ENCODE data around the gene C8B.

C8B gene

DNA sequence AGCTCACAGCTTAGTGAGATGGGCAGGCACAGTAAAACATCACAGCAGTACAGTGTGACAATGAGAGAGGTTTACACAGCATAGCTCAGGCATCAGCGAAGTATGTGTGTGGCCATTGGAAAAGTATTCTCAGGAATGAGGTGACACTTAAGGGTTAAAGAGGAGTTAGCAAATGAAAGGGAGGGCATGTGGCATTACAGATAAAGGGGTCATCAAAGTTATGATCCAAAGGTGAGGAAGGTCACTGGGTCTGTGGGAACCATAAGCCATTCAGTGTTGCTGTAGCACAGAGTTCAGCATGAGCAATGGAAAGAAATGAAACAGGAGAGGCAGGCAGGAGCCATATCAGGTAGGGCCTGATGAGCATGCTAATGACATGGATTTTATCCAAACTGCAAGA lies 4.5 kb upstream of the C8B start:
- DNase-seq: no peak

DNA sequence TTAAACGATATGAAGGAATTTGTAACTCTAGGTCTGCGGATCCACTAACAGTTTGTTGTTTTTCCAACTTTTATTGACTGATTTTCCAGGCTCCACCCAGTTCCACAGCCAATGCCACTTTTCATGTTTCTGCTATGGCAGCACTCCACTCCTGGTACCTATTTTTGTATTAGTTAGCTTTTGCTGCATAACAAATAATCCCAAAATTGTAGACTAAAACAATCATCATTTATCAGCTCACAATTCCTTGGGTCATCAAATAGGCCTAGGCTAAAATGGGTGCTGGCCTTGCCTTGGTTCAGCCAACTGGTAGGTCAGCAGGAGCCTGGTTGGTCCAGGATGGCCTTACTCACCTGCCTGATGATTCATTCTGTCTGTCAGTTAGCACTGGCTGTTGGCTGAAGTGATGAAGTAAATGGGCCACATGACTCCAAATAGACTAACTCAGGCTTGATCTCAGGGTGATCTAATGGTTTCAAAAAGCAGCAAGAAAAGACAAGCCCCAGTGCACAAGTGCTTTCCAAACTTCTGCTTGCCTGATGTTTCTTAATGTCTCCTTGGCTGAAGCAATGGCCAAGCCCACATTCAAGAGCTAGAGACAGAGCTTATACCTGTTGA lies 3.2 kb upstream of the C8B start:
- DNase-seq: no peak

DNA sequence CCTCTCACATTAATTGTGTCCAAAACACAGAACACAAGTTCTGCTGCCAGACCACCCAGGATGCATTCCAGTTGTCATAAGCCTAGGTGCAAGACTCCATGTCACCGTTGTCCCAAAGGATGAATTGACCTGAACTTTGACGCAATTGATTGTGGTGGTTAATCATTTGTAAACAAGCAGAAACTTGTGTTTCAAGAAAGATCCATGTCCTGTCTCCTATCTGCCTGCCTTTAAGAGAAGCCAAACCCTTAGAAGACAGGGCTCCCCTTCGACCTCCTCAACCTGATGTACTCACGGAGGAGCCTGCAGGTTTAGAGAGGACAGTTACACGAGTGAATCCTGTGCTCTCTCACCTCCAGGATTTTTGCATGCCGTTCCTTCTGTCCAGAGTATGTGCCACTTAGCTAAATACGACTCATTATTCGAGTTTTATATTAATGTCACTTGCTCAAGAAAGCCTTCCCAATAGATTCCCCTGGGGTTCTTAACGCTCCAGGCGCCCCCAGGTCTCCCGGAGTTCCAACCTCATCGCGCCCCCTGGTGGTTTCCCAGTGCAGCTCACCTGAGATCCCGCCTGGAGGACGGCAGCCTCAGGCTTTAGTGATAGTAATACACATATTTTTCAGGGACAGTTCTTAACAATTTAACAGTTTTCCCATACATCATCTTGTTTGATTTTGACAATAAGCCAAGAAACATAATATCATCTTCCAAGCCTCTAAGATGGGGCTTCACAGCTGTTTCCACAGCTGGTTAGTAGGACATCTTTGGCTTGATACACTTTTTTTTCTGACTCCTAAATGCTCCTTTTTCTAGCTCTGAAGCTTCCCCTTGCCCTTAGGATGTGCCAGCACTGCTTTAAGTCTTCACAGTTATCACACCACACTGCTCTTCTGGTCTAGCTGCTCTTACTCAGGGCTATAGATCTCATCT lies 2.4 kb upstream of the C8B start:
- DNase-seq: no peak

DNA sequence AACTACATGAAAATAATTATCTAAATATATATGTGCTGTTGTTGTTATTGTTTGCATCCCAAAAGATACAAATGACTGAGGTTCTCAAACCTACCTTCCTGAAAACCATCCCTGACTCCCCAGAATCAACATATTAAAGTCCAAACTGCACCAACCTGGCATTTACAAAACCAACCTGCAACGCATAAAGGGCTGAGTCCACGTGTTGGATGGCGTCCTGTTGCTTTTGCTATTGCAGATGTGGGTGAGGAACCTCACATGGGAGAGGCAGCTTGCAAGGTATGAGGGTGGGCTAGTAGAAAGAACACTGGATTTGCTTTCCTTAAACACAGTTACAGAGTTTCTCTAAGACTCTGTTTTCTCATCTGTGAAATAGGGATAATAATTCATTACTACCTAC lies 1.5 kb upstream of the C8B start:
- DNase-seq: no peak

DNA sequence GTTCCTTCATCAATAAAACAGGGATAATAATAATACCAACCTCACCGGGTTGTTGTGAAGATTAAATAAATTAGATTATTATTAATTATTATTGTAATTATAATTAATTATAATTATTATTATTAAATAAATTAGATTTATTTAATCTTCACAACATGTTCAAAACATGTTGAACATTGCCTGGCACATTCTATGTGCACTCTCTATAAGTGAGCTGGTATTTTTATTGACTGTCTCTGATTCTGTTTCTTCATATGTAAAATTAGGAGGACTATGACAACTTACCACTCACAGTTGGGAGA lies 834 bp upstream of the C8B start:
- DNase-seq: no peak

DNA sequence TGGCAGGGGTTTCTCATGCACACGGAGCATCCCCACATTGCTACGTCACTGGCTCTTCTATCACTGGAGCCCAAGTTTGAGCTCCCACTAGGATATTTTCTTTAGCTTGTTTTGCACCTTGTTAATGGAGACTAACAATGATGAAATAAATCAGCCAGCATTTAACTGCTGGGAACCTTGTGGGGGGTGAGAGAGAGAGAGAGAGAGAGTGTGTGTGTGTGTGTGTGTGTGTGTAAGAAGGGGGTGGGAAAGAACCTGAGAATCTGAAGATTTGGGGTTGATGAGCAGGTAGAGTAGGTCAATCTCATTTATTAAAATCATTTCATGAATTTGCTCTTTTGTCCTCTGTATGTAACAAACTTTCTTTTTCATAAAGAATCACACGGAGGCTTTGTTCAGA lies 624 bp downstream of the C8B start:
- no peak for DNase-seq

DNA sequence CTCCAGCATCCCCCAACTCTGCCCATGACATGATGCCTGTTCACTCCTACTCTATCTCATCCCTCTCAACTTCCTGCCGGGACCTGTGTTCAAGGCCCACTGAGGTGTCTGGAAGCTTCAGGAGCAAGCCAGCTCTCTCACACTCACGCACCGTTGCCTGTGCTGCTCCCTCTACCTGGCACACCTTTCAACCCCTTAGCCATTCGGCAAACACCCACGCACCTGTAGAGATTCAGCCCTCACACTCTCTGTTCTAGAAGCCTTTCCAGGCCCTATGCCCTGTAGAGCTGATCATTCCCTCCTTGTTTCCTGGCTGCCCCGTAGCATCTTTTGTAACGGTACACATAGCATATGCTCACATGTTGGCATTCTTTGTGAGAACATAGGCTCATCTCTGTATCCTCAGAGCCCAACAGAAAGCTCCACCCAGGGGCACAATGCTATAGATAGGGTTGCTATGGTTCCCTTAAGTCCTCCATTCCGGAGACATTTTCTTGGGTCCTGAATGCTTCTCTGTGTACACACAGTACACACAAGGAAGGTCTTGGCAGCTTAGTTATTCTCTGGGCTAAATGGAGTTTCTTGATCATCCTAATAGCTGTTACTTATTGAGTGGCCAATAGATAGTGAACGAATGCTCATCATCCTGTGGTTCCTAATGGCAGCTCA lies 1.3 kb downstream of the C8B start:
- DNase-seq: no peak

DNA sequence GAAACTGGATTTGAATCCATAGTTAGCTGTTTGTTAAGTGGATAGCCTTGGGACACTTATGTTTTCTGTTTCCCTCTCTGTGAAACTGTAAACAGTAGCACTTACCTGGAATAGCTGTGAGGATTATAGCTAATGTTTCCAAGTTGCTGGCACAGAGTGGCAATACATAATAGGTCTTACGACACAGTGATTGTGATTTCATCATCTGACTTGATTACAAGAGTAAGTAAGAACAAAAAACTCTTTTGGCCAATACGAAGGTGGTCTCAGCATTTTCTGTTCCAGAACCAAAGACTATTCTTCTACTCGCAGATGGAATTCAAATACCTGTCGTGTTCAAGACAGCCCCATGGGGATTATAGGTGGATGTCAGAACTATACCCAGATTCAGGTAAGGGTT lies 2.1 kb downstream of the C8B start:
- no peak for DNase-seq

DNA sequence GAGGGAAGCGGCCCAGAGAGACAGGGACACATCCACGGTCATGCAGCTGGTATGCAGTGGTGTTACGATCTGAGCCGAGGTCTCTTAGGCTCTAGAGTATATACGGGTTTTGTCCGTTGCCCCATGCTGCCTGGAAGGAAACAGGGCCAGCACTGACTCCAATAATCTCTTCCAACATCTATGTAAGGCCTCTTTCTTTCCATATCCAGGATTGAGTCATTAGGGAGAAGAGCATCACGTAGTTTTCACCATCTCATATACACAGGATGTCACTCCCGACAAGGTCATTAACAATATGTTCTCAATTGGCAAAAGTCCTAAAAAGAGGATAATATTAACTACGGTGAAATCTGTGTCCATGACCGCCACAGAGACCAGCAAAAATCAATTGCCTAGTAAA lies 4.4 kb downstream of the C8B start:
- no peak for DNase-seq

DNA sequence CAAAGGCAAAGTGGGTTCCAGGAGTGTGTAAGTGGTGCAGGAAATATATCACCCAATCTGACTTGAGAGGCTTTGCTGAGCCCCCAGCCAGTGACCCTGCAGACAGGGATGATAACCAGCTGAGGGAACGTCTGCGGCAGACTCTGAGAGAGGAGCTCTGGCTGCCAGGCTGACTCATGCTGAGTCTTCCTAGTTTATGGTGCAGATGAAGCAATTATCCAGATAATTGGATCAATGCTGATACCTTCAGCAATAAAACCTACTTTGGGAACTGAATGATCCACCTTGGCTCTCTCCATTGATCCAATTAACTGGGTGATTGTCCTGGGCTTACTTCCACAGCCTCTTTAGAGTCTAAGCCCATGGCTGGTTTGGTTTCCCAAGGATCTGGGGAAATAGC lies 7.3 kb downstream of the C8B start:
- no peak for DNase-seq

DNA sequence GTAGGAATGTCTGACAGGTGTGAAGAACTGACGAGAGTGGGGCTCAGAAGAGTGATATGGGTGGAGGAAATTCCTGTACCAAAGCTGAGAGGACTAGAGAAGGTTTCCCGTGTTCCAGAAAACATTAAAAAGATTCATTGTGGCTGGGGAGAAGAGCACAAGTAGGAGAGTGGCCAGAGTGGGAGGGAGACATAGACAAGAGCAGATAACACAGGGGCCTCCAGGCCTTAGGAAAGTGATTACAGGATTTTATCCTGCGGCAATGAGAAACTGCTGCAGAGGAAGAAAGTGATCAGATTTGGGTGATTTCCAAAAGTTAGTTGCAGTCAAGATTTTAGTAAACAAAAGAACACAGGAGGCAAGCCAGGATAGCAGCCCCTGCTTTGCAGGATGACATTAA lies 7.9 kb downstream of the C8B start:
- DNase-seq: no peak

DNA sequence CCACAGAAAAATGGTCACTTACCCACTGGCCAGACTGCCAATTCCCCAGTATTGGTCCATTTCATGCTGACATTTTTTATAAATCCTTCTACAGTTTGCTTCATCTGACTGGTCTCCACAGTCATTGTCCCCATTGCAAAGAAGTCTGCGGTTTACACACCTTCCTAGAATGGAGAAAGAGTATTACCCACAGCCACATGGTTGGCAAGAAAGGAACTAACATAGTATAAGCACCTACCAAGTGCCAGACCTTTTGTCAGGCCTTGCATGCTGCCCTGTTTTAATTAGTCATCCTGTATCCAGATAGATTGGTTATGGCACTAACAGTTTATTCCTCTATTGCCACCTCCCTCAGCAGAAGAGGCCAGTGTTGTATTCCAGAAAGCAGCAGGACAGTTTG lies 11.2 kb downstream of the C8B start:
- no peak for DNase-seq

DNA sequence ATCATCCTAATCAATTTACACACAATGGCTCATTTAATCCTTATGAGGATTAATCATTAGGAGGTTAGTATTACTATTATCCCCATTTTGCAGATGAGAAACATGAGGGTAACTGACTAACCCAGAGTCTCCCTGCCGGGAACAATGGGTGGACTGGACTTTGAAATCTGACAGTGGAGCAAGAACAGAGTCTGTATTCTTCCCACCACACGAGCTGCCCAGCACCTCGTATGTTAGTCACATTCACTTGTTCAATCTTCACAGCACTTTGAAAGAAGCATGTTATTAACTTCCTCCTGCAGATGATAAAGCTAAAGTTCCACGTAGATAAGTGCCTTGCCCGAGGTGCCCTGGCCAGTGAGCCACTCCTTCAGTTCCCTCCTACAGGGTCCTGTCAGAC lies 12.4 kb downstream of the C8B start:
- DNase-seq: no peak

DNA sequence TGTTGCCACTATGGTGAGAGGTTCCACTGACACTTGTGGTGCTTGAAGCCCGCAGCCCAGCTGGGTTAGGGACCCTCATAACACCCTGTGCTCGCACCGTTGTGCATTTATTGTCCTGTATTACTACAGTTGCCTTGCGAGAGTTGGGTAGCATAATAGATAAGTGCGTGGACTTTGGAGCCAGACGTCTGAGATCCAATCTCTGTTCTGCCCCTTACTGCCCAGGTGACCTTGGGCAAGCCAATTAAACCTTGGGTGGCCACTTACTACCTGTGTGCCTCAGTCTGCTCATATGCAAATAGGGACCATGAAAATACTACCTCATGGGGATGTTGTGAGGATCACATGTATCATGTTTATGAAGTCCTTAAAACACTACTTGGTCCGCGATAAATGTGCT lies 13.3 kb downstream of the C8B start:
- no peak for DNase-seq

DNA sequence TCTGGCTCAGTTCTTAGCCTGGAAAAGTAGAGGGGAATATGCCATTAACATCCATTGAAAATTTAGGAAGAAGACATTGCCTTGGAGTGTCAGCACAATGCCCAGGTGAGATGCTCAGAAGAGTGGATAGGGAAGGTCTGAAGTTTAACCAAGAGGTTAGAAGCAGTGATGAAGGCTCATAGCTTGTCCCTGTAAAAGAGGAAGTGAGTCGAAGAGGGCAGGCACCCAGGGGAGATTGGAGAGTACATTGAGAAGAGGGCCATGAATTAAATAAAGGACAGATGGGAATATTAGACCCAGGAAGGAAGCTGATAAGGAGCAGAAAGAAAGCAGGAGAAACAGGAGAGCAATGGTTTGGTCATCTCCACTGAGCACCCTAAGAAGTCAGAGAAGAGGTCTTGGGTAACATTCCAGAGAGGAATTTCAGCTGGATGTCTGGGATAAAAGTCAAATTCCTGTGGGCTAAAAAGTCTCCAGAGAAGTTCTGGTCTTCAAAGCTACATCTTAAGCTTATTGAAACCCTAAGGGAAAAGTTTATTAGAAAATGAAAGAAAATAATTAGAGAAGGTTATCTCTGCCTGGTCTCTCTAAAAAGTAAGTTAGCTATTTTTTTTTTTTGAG lies 17.3 kb downstream of the C8B start:
- DNase-seq: no peak

DNA sequence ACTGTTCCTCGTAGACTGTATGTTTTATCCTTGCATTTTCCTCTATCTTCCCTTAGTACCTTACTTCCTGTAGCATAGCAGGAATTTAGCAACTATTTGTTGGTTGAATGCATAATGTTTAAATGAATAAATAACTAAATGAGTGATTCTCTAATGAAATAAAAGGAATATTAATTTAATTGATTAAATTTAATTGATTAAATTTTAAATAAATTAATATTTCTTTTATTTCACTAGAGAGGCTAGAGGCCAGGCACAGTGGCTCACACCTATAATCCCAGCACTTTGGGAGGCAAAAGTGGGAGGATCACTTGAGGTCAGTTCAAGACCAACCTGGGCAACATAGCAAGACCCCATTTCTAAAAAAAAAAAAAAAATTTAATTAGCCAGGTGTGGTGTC lies 25.8 kb downstream of the C8B start:
- no peak for DNase-seq

DNA sequence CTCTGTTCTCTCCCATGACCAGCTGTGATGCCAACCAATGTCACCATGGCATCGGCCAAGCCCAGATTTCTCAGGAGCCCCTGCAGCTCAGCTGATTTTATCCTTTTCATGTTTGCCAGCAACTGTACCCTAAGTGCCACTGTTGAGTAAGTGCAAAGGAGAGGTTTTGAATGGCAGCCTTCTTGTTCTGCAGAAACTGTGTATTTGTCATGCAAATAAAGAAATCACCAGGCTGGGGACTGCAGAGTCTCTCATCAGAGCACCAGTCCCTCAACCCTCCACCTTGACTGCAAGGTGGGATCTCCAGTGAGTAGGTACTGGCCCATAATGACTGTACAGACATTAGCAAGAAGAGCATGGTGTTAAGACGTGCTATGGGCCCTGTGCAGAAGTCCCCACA lies 26.6 kb downstream of the C8B start:
- no peak for DNase-seq

DNA sequence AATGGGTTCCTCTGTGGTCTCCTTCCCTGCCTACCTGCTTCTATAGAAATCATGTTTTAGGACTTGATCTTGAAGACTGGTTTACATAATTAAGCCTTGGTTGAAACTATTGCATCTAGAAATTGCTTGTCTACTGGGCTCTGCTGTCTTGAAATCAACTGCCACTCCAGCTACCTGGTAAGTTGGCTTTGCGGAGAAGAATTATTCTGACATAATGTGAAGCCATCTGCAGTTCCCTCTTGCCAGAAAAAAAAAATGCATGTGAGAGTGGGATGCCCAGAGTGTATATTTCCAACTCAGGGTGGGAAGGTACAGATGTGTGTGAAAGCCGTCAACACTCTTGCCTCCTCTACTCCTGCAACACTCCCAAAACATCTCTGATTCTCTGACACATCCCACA lies 27.2 kb downstream of the C8B start:
- DNase-seq: no peak

DNA sequence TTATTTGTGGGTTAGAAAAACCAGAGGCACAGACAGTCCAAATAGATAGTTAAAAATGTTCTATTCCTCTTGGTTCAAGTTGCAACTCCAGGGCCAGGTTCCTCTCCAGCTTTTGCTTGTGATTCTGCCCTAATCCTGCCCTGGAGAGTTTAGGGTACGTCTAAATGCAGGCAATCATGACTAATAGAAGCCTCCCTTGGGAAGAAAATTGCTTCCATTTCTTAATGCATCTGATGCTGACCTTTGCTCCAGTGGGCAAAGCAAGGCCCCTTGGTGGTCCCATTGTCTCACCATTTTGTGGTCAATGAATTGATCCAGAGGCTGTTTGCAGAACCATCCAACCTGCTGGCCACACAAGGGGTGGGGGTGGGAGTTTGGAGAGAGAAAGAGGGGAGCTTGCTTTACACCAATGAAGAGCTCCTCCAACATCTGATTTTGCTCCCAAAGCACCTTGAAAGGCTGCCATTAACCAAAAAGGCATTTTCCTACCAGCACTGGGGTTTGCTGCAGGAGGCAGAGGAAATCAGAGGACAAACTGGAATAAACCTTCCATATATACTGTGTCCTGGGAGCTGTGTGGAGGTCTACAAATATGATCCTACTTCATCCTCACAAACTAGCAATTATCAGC lies 31.3 kb downstream of the C8B start:
- no peak for DNase-seq

DNA sequence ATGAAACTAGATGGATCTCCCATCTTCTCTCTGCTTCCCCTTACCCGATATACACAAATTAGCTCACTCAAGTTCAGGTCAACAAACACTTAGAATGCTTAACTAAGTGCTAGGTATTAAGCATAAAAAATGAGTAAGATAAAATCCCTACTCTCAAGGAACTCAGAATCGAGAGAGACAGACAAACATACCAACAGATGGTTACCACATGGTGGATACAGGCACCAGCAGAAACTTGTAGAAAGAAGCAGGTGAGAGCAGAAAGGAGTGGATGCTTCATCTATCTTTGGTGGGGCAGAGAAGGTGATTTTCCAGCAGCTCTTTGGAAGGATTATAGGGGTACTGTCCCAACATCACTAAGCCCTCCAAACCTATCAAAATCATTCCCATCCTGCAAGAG lies 32.2 kb downstream of the C8B start:
- DNase-seq: peak in 1 of 2 experiments; percentile 5

DNA sequence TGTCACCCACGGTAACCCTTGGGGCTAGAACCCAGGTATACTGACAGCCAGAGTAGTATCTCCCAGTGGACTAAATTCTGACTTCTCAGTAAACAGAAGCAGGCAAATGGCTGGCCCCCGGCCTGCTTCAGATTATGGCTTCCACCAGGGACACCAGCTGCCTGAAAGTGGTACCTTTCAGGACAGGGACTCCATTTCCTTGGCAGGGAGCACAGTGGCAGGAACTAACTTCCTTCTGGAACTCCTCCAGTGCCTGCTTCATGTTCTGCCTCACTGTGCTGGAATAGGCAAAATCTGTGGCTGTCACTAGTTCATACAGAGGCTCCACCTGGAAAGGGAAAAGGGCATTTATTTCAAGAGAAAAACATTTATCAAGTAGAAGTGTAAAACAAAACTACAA lies 32.7 kb downstream of the C8B start:
- DNase-seq: no peak

DNA sequence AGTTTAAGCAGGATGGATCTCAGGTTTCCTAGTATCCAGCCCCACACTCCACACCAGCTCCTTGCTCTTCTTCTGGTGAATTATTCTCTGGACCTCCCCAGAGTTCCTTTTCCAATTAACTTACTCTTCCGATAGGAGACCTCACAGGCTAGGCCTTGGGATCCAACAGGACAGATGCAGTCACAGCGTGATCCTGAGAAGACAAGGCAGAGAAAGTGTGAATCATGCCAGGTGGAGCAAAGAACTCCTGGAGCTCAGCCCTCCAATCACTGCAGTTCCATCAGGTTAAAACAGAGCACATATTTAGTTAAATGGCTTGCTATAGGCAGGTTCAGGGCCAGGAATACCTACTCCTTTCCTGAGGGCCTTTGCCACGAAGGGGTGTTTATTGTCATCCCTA lies 34.1 kb downstream of the C8B start:
- DNase-seq: no peak

DNA sequence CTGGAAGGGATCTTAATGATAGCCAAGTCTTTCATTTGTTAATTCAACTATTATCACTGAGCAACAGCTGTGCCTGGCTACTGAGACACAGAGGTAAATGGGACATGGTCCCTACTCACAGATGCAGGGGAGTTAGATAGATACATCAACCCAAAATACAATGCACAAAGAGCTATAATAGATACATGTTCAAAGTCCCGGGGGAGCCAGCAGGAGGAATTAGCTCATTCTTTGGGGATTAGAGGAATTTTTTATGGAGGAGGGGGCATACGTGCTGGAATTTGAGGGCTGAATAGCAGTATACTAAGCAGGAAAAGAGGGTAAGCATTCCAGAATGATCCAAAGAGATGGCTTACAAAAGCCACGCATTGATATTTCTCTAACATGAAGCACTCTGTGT lies 34.6 kb downstream of the C8B start:
- DNase-seq: no peak

DNA sequence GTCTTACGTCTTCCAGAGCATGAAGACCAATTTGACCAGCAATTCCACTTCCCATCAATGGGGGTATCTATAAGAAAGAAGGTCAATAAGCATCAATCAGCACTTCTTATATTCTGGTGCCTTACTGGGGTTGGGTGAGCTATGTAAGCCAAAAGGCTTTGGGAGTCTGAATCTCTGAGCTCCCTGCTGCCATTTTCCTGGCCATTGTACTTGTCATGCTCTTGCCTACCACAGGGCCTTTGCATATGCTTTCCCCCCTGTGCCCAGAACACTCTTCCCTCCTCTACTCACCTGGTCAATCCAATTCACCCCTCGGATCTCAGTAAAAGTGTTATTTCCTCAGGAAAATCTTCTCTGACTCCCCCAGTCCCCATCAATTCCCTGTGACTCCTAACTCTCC lies 36.3 kb downstream of the C8B start:
- no peak for DNase-seq

Data from NCI-H524 (cell line).